PC-9 (cell line): ENCODE measurements around the gene ANO4.

Source experiments
- CTCF ChIP-seq: fragments of 200-600 bp; sonication (generic); conservative IDR thresholded peaks from 2 replicates; pipeline ENCODE4 v1.6.1; 2017; ENCODE audit warnings: mixed run types, antibody characterized with exemption, mild to moderate bottlenecking, moderate library complexity
- EZH2 ChIP-seq: fragments of 200-600 bp; sonication (generic); IDR thresholded peaks from 2 replicates; pipeline ENCODE4 v1.8.0; 2017; ENCODE audit warnings: antibody characterized with exemption, low read depth

DNA sequence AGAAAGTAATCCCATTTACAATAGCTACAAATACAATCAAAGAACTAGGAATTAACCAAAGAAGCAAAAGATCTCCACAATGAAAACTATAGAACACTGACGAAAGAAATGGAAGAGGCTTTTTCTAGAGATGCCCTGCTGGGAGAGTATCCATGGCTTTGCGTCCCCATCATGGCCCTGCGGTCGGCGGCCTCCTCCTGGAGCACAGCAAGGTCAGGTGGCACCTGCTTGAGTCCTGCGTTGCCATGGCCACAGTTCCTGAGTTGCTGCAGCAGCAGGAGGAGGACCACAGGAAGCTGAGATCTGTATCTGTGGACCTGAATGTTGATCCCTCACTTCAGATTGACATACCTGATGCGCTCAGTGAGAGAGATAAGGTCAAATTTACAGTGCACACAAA, 271.9 kb downstream of the ANO4 start:
- no peak for TF ChIP-seq CTCF
- no peak for TF ChIP-seq EZH2
